GM12865 (cell line): ENCODE data around the gene MOCOS.

ENCODE experiments used
- DNase-seq: peaks from one replicate; pipeline ENCODE4 v3.0.0; 2010; ENCODE audit warnings: low read depth
- H3K4me3 ChIP-seq: 2 replicates; pipeline ENCODE4 v1.5.1; 2011; ENCODE audit warnings: mild to moderate bottlenecking, low read depth, low read length, control low read depth
- CTCF ChIP-seq: IDR thresholded peaks from 2 replicates; pipeline ENCODE4 v1.5.1; 2011; ENCODE audit warnings: low read length, control low read depth, low read depth, inconsistent platforms; ENCODE audit not compliant: insufficient read depth; ENCODE audit errors: missing control alignments

The MOCOS gene

GRCh38 chr18:36153203-36153602 lies 34.1 kb upstream of the MOCOS start:
- no peak for DNase-seq
- no peak for TF ChIP-seq CTCF
- no peak overlapping the region for H3K4me3 ChIP-seq

DNA sequence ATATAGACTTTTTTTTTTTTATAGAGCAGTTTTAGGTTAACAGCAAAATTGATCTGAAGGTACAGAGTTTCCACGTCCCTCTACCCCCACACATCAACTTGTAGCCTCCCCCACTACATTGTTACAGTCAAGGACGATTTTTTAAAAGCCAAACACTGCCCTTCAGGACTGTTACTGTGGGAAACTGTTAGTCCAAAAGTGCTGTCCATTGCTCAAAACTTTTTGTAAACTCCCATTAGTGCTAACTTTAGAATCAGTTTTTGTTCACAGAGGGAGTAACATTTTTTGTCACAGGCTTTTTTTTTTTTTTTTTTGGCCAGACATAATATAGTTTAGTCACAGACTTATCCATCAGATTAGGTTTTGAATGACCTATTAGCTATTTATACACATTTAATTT lies 33.5 kb upstream of the MOCOS start:
- no peak for DNase-seq
- no peak overlapping the region for H3K4me3 ChIP-seq
- no peak for TF ChIP-seq CTCF

DNA sequence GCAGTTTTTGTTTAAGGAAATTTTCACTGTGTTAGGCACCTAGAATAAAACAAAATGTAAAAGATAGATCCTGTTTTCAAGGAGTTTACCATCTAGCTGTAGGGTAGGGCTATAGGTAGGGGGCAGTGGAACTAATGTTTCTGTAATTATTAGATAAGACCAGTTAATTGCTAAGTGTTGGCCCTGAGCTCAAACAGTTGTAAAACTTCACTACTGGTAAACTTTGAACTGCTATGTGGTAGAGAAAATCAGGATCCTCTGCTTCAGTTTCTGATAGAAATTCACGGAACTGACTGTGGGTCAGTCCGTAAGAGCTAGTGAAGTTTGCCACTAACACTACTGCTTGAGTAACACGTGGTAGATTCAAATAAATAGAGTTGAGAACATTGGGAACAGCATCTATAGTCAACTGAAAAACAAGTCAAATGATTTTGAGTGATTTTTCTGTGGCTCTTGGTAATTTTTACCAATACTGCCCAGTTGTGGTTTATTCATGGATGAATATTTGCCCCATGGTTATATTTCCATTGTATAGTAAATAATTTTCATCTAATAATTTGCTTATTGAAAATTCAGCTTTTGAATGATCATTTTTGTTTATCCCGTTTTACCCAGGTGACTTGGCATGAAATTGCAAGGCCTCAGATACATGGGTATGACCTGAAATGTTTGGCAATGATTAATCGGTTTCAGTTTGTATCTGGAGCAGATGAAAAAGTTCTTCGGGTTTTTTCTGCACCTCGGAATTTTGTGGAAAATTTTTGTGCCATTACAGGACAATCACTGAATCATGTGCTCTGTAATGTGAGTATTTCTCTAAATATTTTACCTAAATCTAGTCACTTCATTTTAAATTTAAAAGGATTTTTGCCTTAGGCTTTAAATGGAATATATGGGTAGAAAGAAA lies 31.2 kb upstream of the MOCOS start:
- H3K4me3 ChIP-seq, result no peak overlapping the region
- no peak for DNase-seq
- TF ChIP-seq CTCF, result no peak

- no peak for DNase-seq
- TF ChIP-seq CTCF, result no peak
- H3K4me3 ChIP-seq, result no peak overlapping the region
Observed at GRCh38 chr18:36157441-36157840, 29.9 kb upstream of the MOCOS start.

DNA sequence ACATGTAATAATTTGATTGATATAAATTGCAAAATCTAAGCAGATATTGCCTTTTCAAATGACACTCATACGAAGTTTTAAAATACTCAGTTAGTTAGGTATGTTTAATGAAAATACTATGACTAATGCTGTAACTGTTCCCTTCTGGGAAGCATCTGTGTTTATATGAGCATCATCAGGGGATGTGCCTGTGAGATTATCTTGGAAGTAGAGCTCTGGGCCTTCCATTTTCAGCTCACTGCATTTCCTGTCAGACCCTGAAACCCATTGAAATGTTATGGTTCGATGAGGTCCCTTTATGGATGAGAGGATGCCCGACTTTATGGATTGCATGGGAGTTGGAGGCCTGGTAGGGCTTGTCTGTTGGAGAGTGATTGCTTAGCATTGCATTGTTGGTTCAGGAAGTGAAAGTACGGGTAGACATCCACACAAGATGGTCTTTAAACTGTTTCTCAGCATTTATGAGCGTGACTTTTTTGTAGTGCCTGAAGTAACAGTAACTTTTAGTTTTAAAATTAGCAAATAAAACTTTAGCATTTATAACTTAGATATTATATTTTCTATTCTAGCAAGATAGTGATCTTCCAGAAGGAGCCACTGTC lies 28.9 kb upstream of the MOCOS start:
- no peak for TF ChIP-seq CTCF
- no peak for DNase-seq
- H3K4me3 ChIP-seq, result no peak overlapping the region

GRCh38 chr18:36160959-36161371 lies 26.3 kb upstream of the MOCOS start:
- TF ChIP-seq CTCF, result no peak
- no peak overlapping the region for H3K4me3 ChIP-seq
- DNase-seq, result peak; percentile 8
